LNCaP clone FGC (cell line): ENCODE data around the gene MRPL45.

Source experiments
- DNase-seq: peaks from one replicate; pipeline ENCODE4 v3.0.0-alpha.2; 2011; ENCODE audit warnings: low read depth
- H3K4me3 ChIP-seq: 2 replicates; pipeline ENCODE4 v1.5.1; 2011; ENCODE audit warnings: mild to moderate bottlenecking, low read depth, low read length, control low read depth
- CTCF ChIP-seq: IDR thresholded peaks from 2 replicates; pipeline ENCODE4 v1.5.1; 2012; ENCODE audit warnings: mild to moderate bottlenecking; ENCODE audit not compliant: control insufficient read depth, insufficient read depth; ENCODE audit errors: extremely low read depth

Gene MRPL45

GRCh38 chr17:38330941-38331411 is 34.0 kb downstream of the MRPL45 start:
- no peak for TF ChIP-seq CTCF

GRCh38 chr17:38332735-38333134 is 35.8 kb downstream of the MRPL45 start:
- no peak for DNase-seq
- H3K4me3 ChIP-seq, result no peak overlapping the region
- no peak for TF ChIP-seq CTCF

More at GRCh38 chr17:38330941-38331411, 34.0 kb downstream of the MRPL45 start:
- DNase-seq, result no peak
- no peak overlapping the region for H3K4me3 ChIP-seq

GRCh38 chr17:38333635-38334295 is 36.8 kb downstream of the MRPL45 start:
- no peak overlapping the region for H3K4me3 ChIP-seq
- DNase-seq, result no peak
- TF ChIP-seq CTCF, result peak; percentile 73

- DNase-seq, result no peak
- no peak for TF ChIP-seq CTCF
- no peak overlapping the region for H3K4me3 ChIP-seq
These were observed 37.8 kb downstream of the MRPL45 start for GRCh38 chr17:38334480-38335364.

GRCh38 chr17:38336838-38337237 is 39.9 kb downstream of the MRPL45 start:
- TF ChIP-seq CTCF, result no peak
- H3K4me3 ChIP-seq, result no peak overlapping the region
- DNase-seq, result no peak

- DNase-seq, result no peak
- H3K4me3 ChIP-seq, result no peak overlapping the region
- TF ChIP-seq CTCF, result no peak
These were observed 41.1 kb downstream of the MRPL45 start for GRCh38 chr17:38338053-38338452.
